HEK293T (cell line): ENCODE data around the gene MDFIC.

Source experiments
- CTCF ChIA-PET: fragments of 350-600 bp; formaldehyde crosslinking; extraction: SDS; loops from one replicate; lab custom pipeline; 2021; ENCODE audit warnings: antibody characterized with exemption, inconsistent platforms; lab: Yijun Ruan, JAX
- POLR2A ChIA-PET: fragments of 350-600 bp; formaldehyde crosslinking; extraction: SDS; loops from one replicate; lab custom pipeline; 2020; ENCODE audit warnings: antibody characterized with exemption, inconsistent platforms; lab: Yijun Ruan, JAX
- DNase-seq: peaks from one replicate; pipeline ENCODE4 v3.0.0; 2012; ENCODE audit warnings: mixed read lengths; ENCODE audit errors: extremely low spot score
- ARNT ChIP-seq: fragments of 450-650 bp; IDR thresholded peaks from 2 replicates; pipeline ENCODE4 v1.6.1; 2017; ENCODE audit warnings: mild to moderate bottlenecking
- BHLHE40 ChIP-seq: fragments of 450-650 bp; IDR thresholded peaks from 2 replicates; pipeline ENCODE4 v1.6.1; 2016; ENCODE audit warnings: mild to moderate bottlenecking, moderate library complexity, borderline replicate concordance
- CTBP1 ChIP-seq: fragments of 450-650 bp; IDR thresholded peaks from 2 replicates; pipeline ENCODE4 v1.6.1; 2016; ENCODE audit warnings: borderline replicate concordance
- ELF4 ChIP-seq: fragments of 450-650 bp; IDR thresholded peaks from 2 replicates; pipeline ENCODE4 v1.6.1; 2017; ENCODE audit warnings: antibody characterized with exemption
- FOXA1 ChIP-seq: fragments of 450-650 bp; IDR thresholded peaks from 2 replicates; pipeline ENCODE4 v1.6.1; 2016; ENCODE audit warnings: mild to moderate bottlenecking
- FOXK2 ChIP-seq: fragments of 450-650 bp; IDR thresholded peaks from 2 replicates; pipeline ENCODE4 v1.6.1; 2016; ENCODE audit warnings: mild to moderate bottlenecking
- FOXM1 ChIP-seq: fragments of 450-650 bp; IDR thresholded peaks from 2 replicates; pipeline ENCODE4 v1.6.1; 2017; ENCODE audit warnings: mild to moderate bottlenecking, borderline replicate concordance
- HDGF ChIP-seq: fragments of 450-650 bp; IDR thresholded peaks from 2 replicates; pipeline ENCODE4 v1.6.1; 2017; ENCODE audit warnings: antibody characterized with exemption, borderline replicate concordance
- L3MBTL2 ChIP-seq: fragments of 450-650 bp; conservative IDR thresholded peaks from 2 replicates; pipeline ENCODE4 v1.6.1; 2016; ENCODE audit warnings: mild to moderate bottlenecking
- LEF1 ChIP-seq: fragments of 450-650 bp; IDR thresholded peaks from 2 replicates; pipeline ENCODE4 v1.6.1; 2017; ENCODE audit warnings: mild to moderate bottlenecking, borderline replicate concordance
- NFRKB ChIP-seq: fragments of 450-650 bp; IDR thresholded peaks from 2 replicates; pipeline ENCODE4 v1.6.1; 2016; ENCODE audit warnings: mild to moderate bottlenecking, moderate library complexity
- PKNOX1 ChIP-seq: fragments of 450-650 bp; IDR thresholded peaks from 2 replicates; pipeline ENCODE4 v1.6.1; 2016
- SP1 ChIP-seq: fragments of 450-650 bp; IDR thresholded peaks from 2 replicates; pipeline ENCODE4 v1.6.1; 2017
- SUZ12 ChIP-seq: fragments of 450-650 bp; IDR thresholded peaks from 2 replicates; pipeline ENCODE4 v1.6.1; 2016; ENCODE audit warnings: mild to moderate bottlenecking
- TARDBP ChIP-seq: fragments of 450-650 bp; IDR thresholded peaks from 2 replicates; pipeline ENCODE4 v1.6.1; 2016
- ZNF384 ChIP-seq: fragments of 450-650 bp; IDR thresholded peaks from 2 replicates; pipeline ENCODE4 v1.6.1; 2016

The MDFIC gene

DNA sequence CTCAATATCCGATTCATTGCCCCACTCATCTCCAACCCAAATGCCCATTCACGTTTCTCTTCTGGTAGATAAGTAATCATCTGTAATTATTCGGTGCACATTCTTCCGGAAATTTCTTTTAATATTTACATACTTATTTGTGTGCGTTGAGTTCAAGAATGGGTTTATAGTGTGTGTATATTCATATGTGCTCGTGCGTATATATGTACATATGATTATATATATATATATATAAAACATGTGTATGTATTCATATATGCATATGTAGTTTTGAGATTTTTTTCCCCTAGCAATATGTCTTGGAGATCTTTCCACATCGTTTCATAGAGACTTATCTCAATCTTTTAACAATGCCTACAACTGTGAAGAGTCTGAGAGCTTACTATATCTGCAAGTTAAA lies 118.2 kb downstream of the MDFIC start:
- CTCF ChIA-PET = no interaction called here
- no peak for TF ChIP-seq SUZ12
- TF ChIP-seq SP1 = no peak
- no peak for TF ChIP-seq LEF1
- no peak for TF ChIP-seq HDGF
- TF ChIP-seq CTBP1 = no peak
- no peak for TF ChIP-seq ARNT
- TF ChIP-seq ELF4 = no peak
- no peak for TF ChIP-seq PKNOX1
- TF ChIP-seq BHLHE40 = no peak
- TF ChIP-seq FOXM1 = no peak
- no peak for TF ChIP-seq FOXA1
- TF ChIP-seq L3MBTL2 = no peak
- POLR2A ChIA-PET = no interaction called here
- no peak for DNase-seq

DNA sequence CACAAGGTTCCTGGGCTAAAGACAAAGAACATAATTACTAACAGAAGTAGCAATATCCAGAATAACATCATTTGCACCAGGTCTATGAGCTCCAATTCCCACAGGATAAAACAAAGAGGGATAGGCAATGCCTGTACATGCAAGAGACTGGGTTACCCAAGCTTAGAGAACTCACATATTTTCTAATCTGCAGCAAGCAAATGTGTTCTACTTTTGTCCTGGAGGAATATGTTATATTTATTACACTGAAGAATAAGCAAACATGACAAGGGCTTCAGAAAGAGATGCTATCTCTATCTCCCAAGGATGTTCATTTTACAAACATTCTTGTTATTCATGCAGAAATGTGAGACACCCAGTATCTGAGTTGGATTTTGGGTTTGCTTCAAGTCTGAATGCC lies 118.6 kb downstream of the MDFIC start:
- TF ChIP-seq FOXA1 = no peak
- TF ChIP-seq BHLHE40 = no peak
- TF ChIP-seq TARDBP = no peak
- no peak for TF ChIP-seq FOXK2
- no peak for TF ChIP-seq CTBP1
- no peak for TF ChIP-seq HDGF
- TF ChIP-seq L3MBTL2 = no peak
- TF ChIP-seq ELF4 = no peak
- TF ChIP-seq PKNOX1 = no peak
- TF ChIP-seq ZNF384 = no peak
- no peak for TF ChIP-seq FOXM1
- no peak for TF ChIP-seq ARNT
- no peak for TF ChIP-seq SUZ12
- TF ChIP-seq NFRKB = no peak
- no peak for TF ChIP-seq SP1
- no peak for TF ChIP-seq LEF1
- DNase-seq = no peak
- ChIA-PET CTCF (no interaction called here), POLR2A (no interaction called here)

DNA sequence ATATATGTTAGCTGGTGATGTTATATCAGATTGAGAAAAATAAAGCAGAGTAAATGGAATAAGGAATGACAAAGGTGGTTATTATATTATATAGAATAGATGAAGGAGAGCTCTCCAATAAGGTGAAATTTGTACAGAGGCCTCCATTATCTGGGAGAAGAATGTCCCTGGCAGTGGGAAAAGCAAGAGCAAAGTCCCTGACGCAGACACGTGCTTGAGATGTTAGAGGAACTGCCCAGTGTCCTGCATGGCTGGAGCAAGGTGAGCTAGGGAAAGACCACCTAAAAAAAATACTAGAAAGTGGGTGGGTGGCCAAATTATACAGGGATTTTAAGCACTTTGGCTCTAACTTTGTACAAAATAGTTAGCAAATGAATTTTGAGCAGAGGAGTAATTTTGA lies 120.7 kb downstream of the MDFIC start:
- no peak for TF ChIP-seq FOXM1
- TF ChIP-seq SUZ12 = no peak
- TF ChIP-seq TARDBP = no peak
- TF ChIP-seq BHLHE40 = no peak
- TF ChIP-seq ARNT = no peak
- POLR2A ChIA-PET = no interaction called here
- CTCF ChIA-PET = no interaction called here
- DNase-seq = no peak

DNA sequence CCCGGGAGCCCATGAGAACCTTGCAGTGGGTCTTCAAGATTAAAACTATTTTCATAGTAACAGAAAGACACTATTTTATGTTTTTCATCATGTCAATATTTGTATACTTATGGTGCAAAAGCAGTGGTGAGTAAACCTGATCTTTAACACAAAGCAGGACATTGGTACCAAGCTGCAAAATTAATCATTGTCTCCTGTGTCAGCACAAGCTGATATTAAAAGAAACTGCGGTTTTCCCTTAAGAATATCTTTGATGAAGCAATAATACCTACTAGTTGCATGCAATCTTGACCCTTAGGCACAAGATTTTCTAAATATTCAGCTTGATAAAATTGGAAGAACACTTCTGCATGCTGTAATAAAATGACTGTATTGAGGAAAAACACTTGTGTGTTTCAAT lies 121.7 kb downstream of the MDFIC start:
- DNase-seq = no peak
- CTCF ChIA-PET = no interaction called here
- POLR2A ChIA-PET = no interaction called here
- TF ChIP-seq TARDBP = no peak
- TF ChIP-seq NFRKB = no peak
- TF ChIP-seq SP1 = no peak
- no peak for TF ChIP-seq FOXM1
- no peak for TF ChIP-seq FOXA1
- TF ChIP-seq FOXK2 = no peak
- TF ChIP-seq ZNF384 = no peak
- TF ChIP-seq HDGF = no peak
- TF ChIP-seq PKNOX1 = no peak
- TF ChIP-seq L3MBTL2 = no peak
- TF ChIP-seq SUZ12 = no peak
- no peak for TF ChIP-seq LEF1
- TF ChIP-seq CTBP1 = no peak
- TF ChIP-seq ELF4 = no peak

DNA sequence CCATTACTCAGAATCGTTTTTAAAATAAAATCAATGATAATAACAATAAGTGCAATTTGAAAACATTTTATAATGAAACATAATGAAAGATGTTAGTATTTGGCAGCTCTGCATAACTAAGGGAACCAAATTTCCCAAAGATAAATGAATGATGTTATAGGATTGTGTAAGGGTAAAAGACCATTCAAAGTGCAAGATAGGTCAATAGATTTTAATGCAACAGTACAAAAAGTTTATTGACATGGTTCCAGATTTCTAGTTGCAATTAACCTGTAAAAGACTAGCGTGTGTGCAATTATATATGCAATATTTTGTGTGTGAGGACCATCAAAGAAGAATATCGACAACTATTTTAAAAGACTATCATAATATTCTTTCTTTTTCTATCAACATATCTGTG lies 122.3 kb downstream of the MDFIC start:
- ChIA-PET POLR2A (no interaction called here), CTCF (no interaction called here)
- TF ChIP-seq HDGF = no peak
- TF ChIP-seq FOXM1 = no peak
- TF ChIP-seq SUZ12 = no peak
- no peak for TF ChIP-seq FOXK2
- no peak for TF ChIP-seq TARDBP
- no peak for TF ChIP-seq L3MBTL2
- TF ChIP-seq NFRKB = no peak
- no peak for TF ChIP-seq FOXA1
- no peak for TF ChIP-seq BHLHE40
- no peak for TF ChIP-seq SP1
- no peak for TF ChIP-seq CTBP1
- no peak for TF ChIP-seq ELF4
- no peak for TF ChIP-seq LEF1
- TF ChIP-seq PKNOX1 = no peak
- no peak for TF ChIP-seq ARNT
- DNase-seq = no peak

DNA sequence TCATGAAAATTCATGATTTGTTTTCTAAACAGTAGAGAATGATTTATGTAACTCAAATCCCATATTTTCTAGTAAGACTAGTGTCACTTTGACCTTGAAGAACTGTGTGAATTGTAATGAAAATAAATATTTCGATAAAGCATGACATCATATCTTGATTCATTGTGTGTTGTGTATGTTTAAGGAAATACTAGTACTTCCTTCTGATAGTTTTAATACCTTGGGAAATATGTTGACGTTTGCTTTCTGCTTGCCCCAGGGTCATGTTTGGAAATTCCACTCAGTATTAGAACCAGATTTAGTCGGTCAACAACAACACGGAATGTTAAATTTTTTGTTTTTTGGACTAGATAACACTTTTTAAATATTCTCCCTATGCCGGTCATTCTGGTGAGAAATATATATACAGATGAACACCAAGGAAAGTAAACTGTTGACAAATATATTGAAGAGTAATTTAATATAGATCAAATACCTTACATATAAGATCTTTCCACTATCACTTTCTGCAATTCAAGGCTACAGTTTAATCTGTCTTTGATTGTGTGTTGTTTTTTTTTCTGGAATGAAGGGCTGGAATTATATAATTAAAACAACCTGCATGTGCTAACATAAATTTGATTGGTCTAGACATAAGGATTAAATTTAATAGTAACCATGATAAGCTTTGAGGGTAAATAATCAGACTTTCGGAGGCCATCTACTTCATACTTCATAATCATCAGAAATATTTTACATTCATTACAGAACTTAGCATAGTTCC lies 126.2 kb downstream of the MDFIC start:
- TF ChIP-seq ELF4 (no peak), PKNOX1 (no peak), LEF1 (no peak), BHLHE40 (no peak), ARNT (no peak), TARDBP (no peak), SUZ12 (no peak), CTBP1 (no peak), FOXK2 (no peak), HDGF (no peak), NFRKB (no peak), L3MBTL2 (no peak), FOXM1 (no peak), ZNF384 (no peak)
- ChIA-PET CTCF (no interaction called here), POLR2A (no interaction called here)
- DNase-seq = no peak
